Kidney epithelial cell (primary cell): ENCODE data around the gene COMMD1. TPM values are rescaled to one million over a fixed set of nuclear protein-coding genes. Genes with fewer than 3 reads are reported as not detected.

Experiments used
- DNase-seq: peaks from one replicate; pipeline ENCODE4 v3.0.0-alpha.2; 2010; ENCODE audit warnings: low read depth
- H3K27me3 ChIP-seq: 2 replicates; pipeline ENCODE4 v1.6.0; 2011; ENCODE audit warnings: low read length; ENCODE audit not compliant: control insufficient read depth, insufficient read depth
- H3K36me3 ChIP-seq: 2 replicates; pipeline ENCODE4 v1.5.1; 2011; ENCODE audit warnings: low read length; ENCODE audit not compliant: control insufficient read depth, insufficient read depth
- H3K4me3 ChIP-seq: 2 replicates; pipeline ENCODE4 v1.5.1; 2011; ENCODE audit warnings: low read depth, mild to moderate bottlenecking, control low read depth, low read length
- total RNA-seq: library from RNA; depleted of rRNA; stranded (reverse); fragments of >200 nt; gene quantifications from 2 replicates; pipeline ENCODE4 v1.2.3, GENCODE V29; 2015
- TF ChIP-seq, protein P1 (sequence below): IDR thresholded peaks from 2 replicates; pipeline ENCODE4 v1.5.1; 2011; ENCODE audit warnings: mild to moderate bottlenecking, moderate library complexity, low read length, control low read depth, inconsistent platforms; ENCODE audit not compliant: insufficient read depth, poor library complexity, severe bottlenecking

Gene COMMD1
- total RNA-seq, 1 donor from 2014 or later, result 44.1 TPM

DNA sequence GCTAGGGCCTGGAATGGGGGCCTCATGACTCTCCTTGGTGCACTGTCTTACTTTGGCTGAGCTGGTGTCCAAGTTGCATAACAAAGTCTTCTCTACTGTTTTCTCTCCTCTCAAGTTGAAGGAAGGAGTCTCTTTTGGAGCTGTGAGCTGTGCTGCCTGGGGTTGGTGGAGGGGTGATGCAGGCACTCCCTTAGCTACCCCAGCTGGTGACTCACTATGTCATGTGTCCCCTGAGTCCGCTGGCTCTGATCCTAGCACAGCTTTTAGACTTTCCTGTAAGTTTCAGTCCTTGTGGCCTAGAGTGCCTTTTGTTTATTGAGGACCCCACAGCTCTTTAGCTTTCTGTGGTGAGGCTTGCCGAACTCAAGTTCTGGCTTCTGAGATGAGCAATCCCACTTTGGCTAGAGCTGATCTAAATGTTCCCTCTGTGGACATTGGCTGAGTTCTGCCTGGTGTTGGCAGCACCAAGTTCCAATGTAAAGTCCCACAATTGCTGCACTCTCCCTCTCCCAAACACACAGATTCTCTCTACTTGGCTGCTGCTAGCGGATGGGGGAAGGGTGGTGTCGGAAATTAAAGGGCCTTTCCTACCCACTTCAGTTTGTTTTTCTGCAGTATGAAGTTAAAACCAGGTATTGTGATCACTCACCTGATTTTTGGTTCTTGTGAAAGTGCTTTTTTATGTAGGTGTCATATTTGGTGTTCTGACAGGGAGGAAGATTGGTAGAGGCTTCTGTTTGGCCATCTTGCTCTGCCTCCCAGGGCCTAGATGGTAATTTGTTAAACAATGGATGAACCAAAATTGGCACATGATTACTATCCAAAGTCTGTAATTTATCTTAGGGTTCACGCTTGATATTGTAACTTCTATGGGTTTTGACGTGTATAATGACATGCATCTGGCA, 83.2 kb downstream of the COMMD1 start:
- TF ChIP-seq, protein P1, sequence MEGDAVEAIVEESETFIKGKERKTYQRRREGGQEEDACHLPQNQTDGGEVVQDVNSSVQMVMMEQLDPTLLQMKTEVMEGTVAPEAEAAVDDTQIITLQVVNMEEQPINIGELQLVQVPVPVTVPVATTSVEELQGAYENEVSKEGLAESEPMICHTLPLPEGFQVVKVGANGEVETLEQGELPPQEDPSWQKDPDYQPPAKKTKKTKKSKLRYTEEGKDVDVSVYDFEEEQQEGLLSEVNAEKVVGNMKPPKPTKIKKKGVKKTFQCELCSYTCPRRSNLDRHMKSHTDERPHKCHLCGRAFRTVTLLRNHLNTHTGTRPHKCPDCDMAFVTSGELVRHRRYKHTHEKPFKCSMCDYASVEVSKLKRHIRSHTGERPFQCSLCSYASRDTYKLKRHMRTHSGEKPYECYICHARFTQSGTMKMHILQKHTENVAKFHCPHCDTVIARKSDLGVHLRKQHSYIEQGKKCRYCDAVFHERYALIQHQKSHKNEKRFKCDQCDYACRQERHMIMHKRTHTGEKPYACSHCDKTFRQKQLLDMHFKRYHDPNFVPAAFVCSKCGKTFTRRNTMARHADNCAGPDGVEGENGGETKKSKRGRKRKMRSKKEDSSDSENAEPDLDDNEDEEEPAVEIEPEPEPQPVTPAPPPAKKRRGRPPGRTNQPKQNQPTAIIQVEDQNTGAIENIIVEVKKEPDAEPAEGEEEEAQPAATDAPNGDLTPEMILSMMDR, result no peak
- no peak for DNase-seq
- Histone ChIP-seq H3K4me3 (no peak overlapping the region), H3K36me3 (no peaks in the 10 kb centered on the region), H3K27me3 (no peaks in the 10 kb centered on the region)

DNA sequence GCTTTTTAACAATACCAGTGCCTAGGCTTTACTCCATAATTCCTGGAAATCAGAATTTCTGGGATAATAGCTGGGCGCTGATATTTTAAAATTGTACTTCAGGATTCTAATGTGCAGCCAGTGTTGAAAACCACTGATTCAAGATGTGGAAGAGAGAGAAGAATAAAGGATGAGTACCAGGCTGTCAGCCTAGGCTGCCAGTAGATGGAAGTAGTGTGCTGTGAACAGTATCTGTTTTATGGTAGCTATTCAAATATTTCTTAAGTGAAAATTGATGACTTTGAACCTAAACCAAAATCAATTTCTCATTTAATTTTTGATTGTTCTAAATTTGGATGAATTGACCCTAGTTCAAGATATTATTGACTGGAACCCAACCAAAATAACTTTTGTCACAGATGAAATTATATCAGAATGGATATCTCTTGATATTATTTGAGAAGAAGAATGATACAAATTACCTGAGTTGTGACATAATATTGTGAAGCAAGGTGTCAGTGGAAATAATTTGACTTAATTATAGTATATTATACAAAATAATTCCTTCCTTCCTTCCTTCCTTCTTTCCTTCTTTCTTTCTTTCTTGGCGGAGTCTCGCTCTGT, 88.0 kb downstream of the COMMD1 start:
- TF ChIP-seq, protein P1, result peak; percentile 72
- Histone ChIP-seq H3K27me3 (no peaks in the 10 kb centered on the region), H3K36me3 (no peaks in the 10 kb centered on the region), H3K4me3 (no peak overlapping the region)
- peak; percentile 16 for DNase-seq

DNA sequence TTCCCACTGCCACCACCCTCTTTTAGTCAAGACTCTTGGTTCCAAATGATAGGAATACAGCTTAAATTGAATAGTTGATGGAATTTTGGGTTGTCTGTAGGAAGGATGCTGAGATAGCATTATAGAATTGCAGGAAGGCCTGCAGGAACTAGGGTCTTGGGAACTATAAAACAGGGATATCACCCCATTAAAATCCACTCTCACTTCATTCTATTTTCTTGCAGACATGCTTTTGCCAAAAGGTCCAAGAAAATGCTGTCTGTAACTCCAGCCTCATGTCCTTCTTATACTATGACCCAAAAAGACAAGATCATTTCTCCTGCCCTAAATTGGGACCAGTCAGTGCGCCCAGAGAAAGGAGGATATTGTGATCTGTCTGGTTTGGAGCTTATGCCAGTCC, 89.1 kb downstream of the COMMD1 start:
- TF ChIP-seq, protein P1, result no peak
- Histone ChIP-seq H3K27me3 (no peaks in the 10 kb centered on the region), H3K36me3 (no peaks in the 10 kb centered on the region), H3K4me3 (no peak overlapping the region)
- no peak for DNase-seq

DNA sequence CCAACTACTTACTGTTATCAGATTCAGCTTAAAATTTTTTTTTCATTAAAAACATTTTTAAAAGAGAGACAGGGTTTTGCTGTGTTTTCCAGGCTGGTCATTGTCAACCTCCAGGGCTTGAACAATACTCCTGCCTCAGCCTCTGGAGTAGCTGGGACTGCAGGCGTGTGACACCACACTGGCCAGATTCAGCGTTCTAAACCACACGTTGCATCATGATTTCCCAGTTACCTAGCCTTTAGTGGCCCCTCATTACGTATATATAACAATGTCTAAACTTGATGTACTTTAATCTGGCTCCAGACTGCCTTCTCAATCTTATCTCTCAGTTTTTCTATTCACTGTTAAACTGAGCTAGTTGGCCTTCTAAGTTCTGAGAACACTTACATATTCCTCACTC, 89.6 kb downstream of the COMMD1 start:
- TF ChIP-seq, protein P1, result no peak
- Histone ChIP-seq H3K4me3 (no peak overlapping the region), H3K36me3 (no peaks in the 10 kb centered on the region), H3K27me3 (no peaks in the 10 kb centered on the region)
- DNase-seq, result no peak

DNA sequence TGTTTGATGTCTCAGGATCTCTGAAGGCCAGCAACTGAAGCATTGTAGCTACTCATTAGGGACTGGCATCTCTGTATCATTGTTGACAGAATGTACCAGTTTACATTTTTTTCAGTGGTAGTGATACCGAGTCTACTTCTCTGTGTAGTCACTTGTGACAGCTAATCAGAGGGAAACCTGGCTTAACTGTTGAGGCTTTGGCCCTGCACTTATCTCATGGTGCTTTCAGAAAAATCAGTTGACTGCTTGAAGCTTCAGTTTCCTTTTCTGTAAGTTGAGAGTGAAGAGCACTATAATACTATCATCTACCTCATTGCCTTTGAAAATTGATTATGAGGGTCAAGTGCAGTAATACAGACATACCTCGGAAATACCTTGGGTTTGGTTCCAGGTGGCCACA, 90.0 kb downstream of the COMMD1 start:
- H3K4me3 ChIP-seq, result no peak overlapping the region
- no peaks in the 10 kb centered on the region for H3K27me3 ChIP-seq
- TF ChIP-seq, protein P1, result no peak

More for the DNA sequence above, 90.0 kb downstream of the COMMD1 start:
- no peaks in the 10 kb centered on the region for H3K36me3 ChIP-seq
- DNase-seq, result no peak
